ENCODE data around the gene E2F4. TPM values are rescaled to one million over a fixed set of nuclear protein-coding genes. Genes with fewer than 3 reads are reported as not detected.
A peak's percentile ranks its signal among the peaks of the same experiment; 100 is the strongest.

Gene E2F4
- total and polyA plus RNA-seq, 9 of the 15 experiments (the other 6 are each of a cell fraction or from before 2014, with no cell fraction given) = 9.7 to 139 (median 106) TPM

DNA sequence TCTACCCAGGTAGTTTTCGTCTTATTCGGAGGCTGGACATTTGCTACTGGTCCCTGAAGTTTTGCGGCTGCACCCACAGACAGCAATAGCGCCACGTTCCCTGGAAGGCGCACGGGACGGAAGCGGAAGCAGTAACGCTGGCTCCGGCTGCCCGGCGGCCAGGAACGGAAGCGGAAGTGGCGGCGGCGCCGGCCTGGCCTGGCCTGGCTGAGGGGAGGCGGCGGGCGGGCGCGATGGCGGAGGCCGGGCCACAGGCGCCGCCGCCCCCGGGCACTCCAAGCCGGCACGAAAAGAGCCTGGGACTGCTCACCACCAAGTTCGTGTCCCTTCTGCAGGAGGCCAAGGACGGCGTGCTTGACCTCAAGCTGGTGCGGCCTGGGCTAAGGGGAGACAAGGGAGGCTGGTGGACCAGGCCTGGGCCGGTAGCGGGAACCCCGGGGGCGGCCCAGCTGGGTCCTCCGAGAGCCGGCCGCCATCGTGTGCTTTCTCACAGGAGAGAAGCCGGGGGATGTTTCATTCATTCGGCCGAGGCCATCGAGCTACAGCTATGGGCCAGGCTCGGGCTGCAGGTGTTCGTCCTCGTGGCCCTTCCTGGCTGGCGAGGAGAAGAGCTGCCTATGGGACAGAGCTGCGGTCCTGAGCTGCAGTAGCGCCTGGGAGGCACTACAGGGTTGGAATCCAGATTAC is at the start of gene E2F4 (continued):
- TF ChIP-seq ZNF717 (CRISPR knock-in tag; IDR thresholded peaks at IDR 0.05) = no peak
- TF ChIP-seq SREBF2 (CRISPR knock-in tag; IDR thresholded peaks at IDR 0.05) = no peak
- no peak for TF ChIP-seq TFAM (CRISPR knock-in tag; conservative IDR thresholded peaks at IDR 0.05)
- TF ChIP-seq SMC3 (conservative IDR thresholded peaks at IDR 0.05; ENCODE audit: insufficient read depth, low read depth, low read length) = peak; percentile 28; the same call in 1 of the 2 replicates
- TF ChIP-seq SLC30A9 (CRISPR knock-in tag; IDR thresholded peaks at IDR 0.05) = no peak
- TF ChIP-seq, protein P1, sequence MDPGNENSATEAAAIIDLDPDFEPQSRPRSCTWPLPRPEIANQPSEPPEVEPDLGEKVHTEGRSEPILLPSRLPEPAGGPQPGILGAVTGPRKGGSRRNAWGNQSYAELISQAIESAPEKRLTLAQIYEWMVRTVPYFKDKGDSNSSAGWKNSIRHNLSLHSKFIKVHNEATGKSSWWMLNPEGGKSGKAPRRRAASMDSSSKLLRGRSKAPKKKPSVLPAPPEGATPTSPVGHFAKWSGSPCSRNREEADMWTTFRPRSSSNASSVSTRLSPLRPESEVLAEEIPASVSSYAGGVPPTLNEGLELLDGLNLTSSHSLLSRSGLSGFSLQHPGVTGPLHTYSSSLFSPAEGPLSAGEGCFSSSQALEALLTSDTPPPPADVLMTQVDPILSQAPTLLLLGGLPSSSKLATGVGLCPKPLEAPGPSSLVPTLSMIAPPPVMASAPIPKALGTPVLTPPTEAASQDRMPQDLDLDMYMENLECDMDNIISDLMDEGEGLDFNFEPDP (CRISPR knock-in tag; IDR thresholded peaks at IDR 0.05) = no peak
- TF ChIP-seq ZNF444 (CRISPR knock-in tag; IDR thresholded peaks at IDR 0.05) = no peak
- no peak for TF ChIP-seq RBM17 (IDR thresholded peaks at IDR 0.05; ENCODE audit: borderline replicate concordance, low read depth, low read length)
- TF ChIP-seq, protein P2, sequence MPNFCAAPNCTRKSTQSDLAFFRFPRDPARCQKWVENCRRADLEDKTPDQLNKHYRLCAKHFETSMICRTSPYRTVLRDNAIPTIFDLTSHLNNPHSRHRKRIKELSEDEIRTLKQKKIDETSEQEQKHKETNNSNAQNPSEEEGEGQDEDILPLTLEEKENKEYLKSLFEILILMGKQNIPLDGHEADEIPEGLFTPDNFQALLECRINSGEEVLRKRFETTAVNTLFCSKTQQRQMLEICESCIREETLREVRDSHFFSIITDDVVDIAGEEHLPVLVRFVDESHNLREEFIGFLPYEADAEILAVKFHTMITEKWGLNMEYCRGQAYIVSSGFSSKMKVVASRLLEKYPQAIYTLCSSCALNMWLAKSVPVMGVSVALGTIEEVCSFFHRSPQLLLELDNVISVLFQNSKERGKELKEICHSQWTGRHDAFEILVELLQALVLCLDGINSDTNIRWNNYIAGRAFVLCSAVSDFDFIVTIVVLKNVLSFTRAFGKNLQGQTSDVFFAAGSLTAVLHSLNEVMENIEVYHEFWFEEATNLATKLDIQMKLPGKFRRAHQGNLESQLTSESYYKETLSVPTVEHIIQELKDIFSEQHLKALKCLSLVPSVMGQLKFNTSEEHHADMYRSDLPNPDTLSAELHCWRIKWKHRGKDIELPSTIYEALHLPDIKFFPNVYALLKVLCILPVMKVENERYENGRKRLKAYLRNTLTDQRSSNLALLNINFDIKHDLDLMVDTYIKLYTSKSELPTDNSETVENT (CRISPR knock-in tag; IDR thresholded peaks at IDR 0.05) = peak; percentile 39; the same call in 1 of the 2 replicates
- no peak for TF ChIP-seq ZNF75A (CRISPR knock-in tag; IDR thresholded peaks at IDR 0.05)
- peak; percentile 69 for TF ChIP-seq ETV1 (tag; conservative IDR thresholded peaks at IDR 0.05; ENCODE audit: low read depth)
- TF ChIP-seq HNRNPK (IDR thresholded peaks at IDR 0.05; ENCODE audit: low read depth, low read length, poor library complexity, severe bottlenecking) = no peak
- peak; percentile 71 to 73; a peak in 3 of 4 replicates for TF ChIP-seq MAZ (CRISPR knock-in tag; conservative IDR thresholded peaks at IDR 0.05 in 1 of 2, IDR thresholded peaks at IDR 0.05 in 1 of 2)
- no peak for TF ChIP-seq CBX5 (IDR thresholded peaks at IDR 0.05; ENCODE audit: borderline replicate concordance, low read depth)
- TF ChIP-seq, protein P3, sequence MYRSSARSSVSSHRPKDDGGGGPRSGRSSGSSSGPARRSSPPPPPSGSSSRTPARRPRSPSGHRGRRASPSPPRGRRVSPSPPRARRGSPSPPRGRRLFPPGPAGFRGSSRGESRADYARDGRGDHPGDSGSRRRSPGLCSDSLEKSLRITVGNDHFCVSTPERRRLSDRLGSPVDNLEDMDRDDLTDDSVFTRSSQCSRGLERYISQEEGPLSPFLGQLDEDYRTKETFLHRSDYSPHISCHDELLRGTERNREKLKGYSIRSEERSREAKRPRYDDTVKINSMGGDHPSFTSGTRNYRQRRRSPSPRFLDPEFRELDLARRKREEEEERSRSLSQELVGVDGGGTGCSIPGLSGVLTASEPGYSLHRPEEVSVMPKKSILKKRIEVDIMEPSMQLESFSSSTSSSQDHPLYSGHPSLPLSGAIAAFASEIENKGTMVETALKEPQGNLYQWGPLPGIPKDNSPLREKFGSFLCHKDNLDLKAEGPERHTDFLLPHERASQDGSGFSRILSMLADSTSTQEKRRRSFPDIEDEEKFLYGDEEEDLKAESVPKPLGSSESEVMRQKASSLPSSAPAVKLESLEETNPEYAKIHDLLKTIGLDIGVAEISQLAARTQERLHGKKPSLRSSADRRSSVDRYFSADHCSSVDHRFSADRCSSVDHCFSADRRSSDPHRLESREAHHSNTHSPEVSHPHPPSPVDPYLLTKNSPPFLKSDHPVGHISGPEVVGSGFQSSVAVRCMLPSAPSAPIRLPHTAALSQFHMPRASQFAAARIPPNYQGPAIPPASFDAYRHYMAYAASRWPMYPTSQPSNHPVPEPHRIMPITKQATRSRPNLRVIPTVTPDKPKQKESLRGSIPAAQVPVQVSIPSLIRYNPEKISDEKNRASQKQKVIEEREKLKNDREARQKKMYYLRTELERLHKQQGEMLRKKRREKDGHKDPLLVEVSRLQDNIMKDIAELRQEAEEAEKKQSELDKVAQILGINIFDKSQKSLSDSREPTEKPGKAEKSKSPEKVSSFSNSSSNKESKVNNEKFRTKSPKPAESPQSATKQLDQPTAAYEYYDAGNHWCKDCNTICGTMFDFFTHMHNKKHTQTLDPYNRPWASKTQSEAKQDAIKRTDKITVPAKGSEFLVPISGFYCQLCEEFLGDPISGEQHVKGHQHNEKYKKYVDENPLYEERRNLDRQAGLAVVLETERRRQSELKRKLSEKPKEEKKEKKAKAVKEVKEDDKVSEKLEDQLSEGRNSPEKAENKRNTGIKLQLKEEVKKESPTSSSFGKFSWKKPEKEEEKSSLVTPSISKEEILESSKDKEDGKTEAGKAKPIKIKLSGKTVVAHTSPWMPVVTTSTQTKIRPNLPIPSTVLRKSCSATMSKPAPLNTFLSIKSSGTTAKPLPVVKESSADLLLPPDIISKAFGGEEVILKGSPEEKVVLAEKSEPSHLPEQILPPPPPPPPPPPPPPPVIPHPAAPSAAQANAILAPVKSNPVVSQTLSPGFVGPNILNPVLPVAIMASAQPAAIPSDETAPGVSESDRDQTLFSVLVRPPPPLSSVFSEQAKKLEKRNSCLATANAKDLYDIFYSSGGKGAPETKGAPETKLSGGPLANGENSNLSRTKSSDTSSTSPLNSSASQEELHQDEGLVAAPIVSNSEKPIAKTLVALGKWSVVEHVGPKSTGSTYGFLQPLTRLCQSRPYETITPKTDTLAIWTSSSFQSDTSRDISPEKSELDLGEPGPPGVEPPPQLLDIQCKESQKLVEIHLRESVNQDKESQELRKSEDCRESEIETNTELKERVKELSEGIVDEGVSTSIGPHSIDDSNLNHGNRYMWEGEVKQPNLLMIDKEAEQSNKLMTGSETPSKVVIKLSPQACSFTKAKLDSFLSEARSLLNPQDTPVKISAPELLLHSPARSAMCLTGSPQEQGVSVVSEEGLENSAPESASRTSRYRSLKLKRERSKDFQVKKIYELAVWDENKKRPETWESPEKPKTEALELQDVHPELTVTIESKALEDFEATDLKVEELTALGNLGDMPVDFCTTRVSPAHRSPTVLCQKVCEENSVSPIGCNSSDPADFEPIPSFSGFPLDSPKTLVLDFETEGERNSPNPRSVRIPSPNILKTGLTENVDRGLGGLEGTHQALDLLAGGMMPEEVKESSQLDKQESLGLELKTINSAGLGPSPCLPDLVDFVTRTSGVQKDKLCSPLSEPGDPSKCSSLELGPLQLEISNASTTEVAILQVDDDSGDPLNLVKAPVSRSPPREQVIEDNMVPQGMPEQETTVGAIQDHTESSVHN (IDR thresholded peaks at IDR 0.05; ENCODE audit: borderline replicate concordance in 1 of 2, low read depth in 1 of 2) = no peak
- TF ChIP-seq GATA2 (CRISPR knock-in tag; IDR thresholded peaks at IDR 0.05) = no peak
